CD14-positive monocyte (primary cell): ENCODE data around the gene HTR1E. TPM values are rescaled to one million over a fixed set of nuclear protein-coding genes. Genes with fewer than 3 reads are reported as not detected.
"Not testable (repeated sequence)": the region's sequence is repeated elsewhere in the genome, so short reads cannot be mapped to it uniquely, and the experiment has no call there.

Source experiments
- DNase-seq, 3 donors: peaks; one replicate each; pipeline ENCODE4 v3.0.0-alpha.2; 2011 to 2022
- H2AFZ ChIP-seq: 2 replicates; pipeline ENCODE4 v1.6.0; 2012; ENCODE audit warnings: mild to moderate bottlenecking, low read depth, low read length, inconsistent platforms; ENCODE audit not compliant: insufficient read depth, poor library complexity, severe bottlenecking
- H3K27ac ChIP-seq, 2 donors: 1 replicate in 1 of 2; 2 replicates in 1 of 2; pipeline ENCODE4 v1.5.1; 2012 to 2013; ENCODE audit warnings: low read length in 2 of 2, control low read depth in 1 of 2, inconsistent platforms in 1 of 2, low read depth in 1 of 2, mild to moderate bottlenecking in 1 of 2
- H3K27me3 ChIP-seq, 2 donors: one replicate each; pipeline versions ENCODE4 v1.6.0 to v1.6.1; 2011 to 2013; ENCODE audit warnings: low read length in 2 of 2; ENCODE audit not compliant: control insufficient read depth in 2 of 2, insufficient read depth in 2 of 2
- H3K36me3 ChIP-seq, 2 donors: replicated peaks in 1 of 2; 1 replicate in 1 of 2; 2 replicates in 1 of 2; pipeline versions ENCODE4 v1.5.1 to v1.6.1; 2012 to 2013; ENCODE audit warnings: low read length in 2 of 2, control low read depth in 1 of 2, inconsistent platforms in 1 of 2, mild to moderate bottlenecking in 1 of 2; ENCODE audit not compliant: insufficient read depth in 2 of 2, control insufficient read depth in 1 of 2
- H3K4me1 ChIP-seq, 2 donors: 1 replicate in 1 of 2; 2 replicates in 1 of 2; pipeline versions ENCODE4 v1.5.1 to v1.6.1; 2012 to 2013; ENCODE audit warnings: low read length in 2 of 2, control low read depth in 1 of 2, inconsistent platforms in 1 of 2, mild to moderate bottlenecking in 1 of 2, moderate library complexity in 1 of 2; ENCODE audit not compliant: insufficient read depth in 2 of 2, control insufficient read depth in 1 of 2
- H3K4me2 ChIP-seq: replicated peaks from 2 replicates; pipeline ENCODE3; 2012; ENCODE audit warnings: low read length, moderate library complexity, mild to moderate bottlenecking; ENCODE audit not compliant: poor library complexity, severe bottlenecking; ENCODE audit errors: extremely low read depth
- H3K4me3 ChIP-seq, 3 experiments: fragments of 200-600 bp in 1 of 3; sonication (generic) in 1 of 3; replicated peaks in 1 of 3; 1 replicate in 2 of 3; 2 replicates in 1 of 3; pipeline ENCODE4 v1.5.1; 2011 to 2013; ENCODE audit warnings: low read length in 3 of 3, mild to moderate bottlenecking in 3 of 3, control low read depth in 2 of 3, low read depth in 2 of 3, inconsistent platforms in 1 of 3, moderate library complexity in 1 of 3
- H3K79me2 ChIP-seq: 2 replicates; pipeline ENCODE4 v1.6.0; 2012; ENCODE audit warnings: mild to moderate bottlenecking, control low read depth, inconsistent platforms, low read length, moderate library complexity; ENCODE audit not compliant: insufficient read depth
- H3K9ac ChIP-seq: 2 replicates; pipeline ENCODE4 v1.6.0; 2017; ENCODE audit warnings: low read length, mild to moderate bottlenecking; ENCODE audit not compliant: insufficient read depth, poor library complexity, severe bottlenecking
- H3K9me3 ChIP-seq, 2 donors: replicated peaks in 1 of 2; 1 replicate in 1 of 2; 2 replicates in 1 of 2; pipeline versions ENCODE4 v1.5.1 to v1.6.1; 2012 to 2013; ENCODE audit warnings: low read length in 2 of 2, control low read depth in 1 of 2; ENCODE audit not compliant: control insufficient read depth in 1 of 2, insufficient read depth in 1 of 2
- H4K20me1 ChIP-seq: 2 replicates; pipeline ENCODE4 v1.6.0; 2012; ENCODE audit warnings: mild to moderate bottlenecking, low read length, control low read depth, moderate library complexity; ENCODE audit not compliant: insufficient read depth
- H3K27ac Mint-ChIP-seq, 7 donors: one replicate each; pipeline ENCODE4 v1.8.0; 2020; ENCODE audit warnings: mild to moderate bottlenecking in 7 of 7, mixed read lengths in 7 of 7, moderate library complexity in 6 of 7, inconsistent platforms in 2 of 7
- H3K27me3 Mint-ChIP-seq, 3 donors: one replicate each; pipeline ENCODE4 v1.8.0; 2021 to 2022; ENCODE audit warnings: low read depth in 3 of 3, mild to moderate bottlenecking in 3 of 3, mixed read lengths in 3 of 3, moderate library complexity in 3 of 3, inconsistent platforms in 1 of 3
- H3K36me3 Mint-ChIP-seq, 2 donors: one replicate each; pipeline ENCODE4 v1.8.0; 2020; ENCODE audit warnings: mixed read lengths in 2 of 2, inconsistent platforms in 1 of 2, mild to moderate bottlenecking in 1 of 2
- H3K4me1 Mint-ChIP-seq: one replicate; pipeline ENCODE4 v1.8.0; 2020; ENCODE audit warnings: mild to moderate bottlenecking, mixed read lengths
- H3K4me3 Mint-ChIP-seq, 2 donors: one replicate each; pipeline ENCODE4 v1.8.0; 2020; ENCODE audit warnings: mild to moderate bottlenecking in 2 of 2, mixed read lengths in 2 of 2, moderate library complexity in 1 of 2
- H3K9me3 Mint-ChIP-seq, 7 donors: one replicate each; pipeline ENCODE4 v1.8.0; 2020 to 2022; ENCODE audit warnings: mixed read lengths in 7 of 7, mild to moderate bottlenecking in 6 of 7, moderate library complexity in 6 of 7, inconsistent platforms in 2 of 7
- WGBS: methylation state at CpG from one replicate; pipeline ENCODE4 v1.1.5; 2013; ENCODE audit warnings: missing lambda C conversion rate; ENCODE audit not compliant: insufficient coverage; 5-methylcytosine and 5-hydroxymethylcytosine counted together
- intact Hi-C, 2 donors: fragments of 100-400 bp; cut with micrococcal nuclease; formaldehyde crosslinking; loops; one replicate each; pipeline versions ENCODE4 v1.15.0 to v1.15.1; 2023
- polyA plus RNA-seq, 3 donors: library from polyadenylated mRNA; depleted of rRNA in 1 of 3; unstranded in 2 of 3; stranded (reverse) in 1 of 3; fragments of 300-500 nt in 2 of 3; fragments of >200 nt in 1 of 3; fragmentation: Illumina TruSeq in 2 of 3; gene quantifications; 1 replicate in 2 of 3; 2 replicates in 1 of 3; pipeline ENCODE4 v1.2.3, GENCODE V29; 2012 to 2021
- TF ChIP-seq, protein P1 (sequence below): fragments of 200-600 bp; IDR thresholded peaks from one replicate; pipeline ENCODE4 v1.8.0; 2022; ENCODE audit warnings: antibody characterized with exemption, mild to moderate bottlenecking

HTR1E gene
- polyA plus RNA-seq, 3 donors, result not detected

DNA sequence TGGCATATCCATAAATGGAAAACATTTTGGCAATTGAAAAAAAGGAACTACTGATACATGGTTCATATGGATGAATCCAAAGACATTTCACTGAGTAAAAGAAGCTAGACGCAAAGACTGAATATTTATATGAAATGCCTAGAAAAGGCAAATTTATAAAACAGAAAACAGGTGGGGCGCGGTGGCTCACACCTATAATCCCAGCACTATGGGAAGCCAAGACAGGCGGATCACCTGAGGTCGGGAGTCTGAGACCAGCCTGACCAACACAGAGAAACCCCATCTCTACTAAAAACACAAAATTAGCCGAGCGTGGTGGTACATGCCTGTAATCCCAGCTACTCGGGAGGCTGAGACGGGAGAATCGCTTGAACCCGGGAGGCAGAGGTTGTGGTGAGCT lies 9.5 kb upstream of the HTR1E start:
- DNase-seq, H3K27me3 Mint-ChIP-seq, H4K20me1 ChIP-seq, H3K4me2 ChIP-seq, H3K9me3 ChIP-seq, H3K27ac Mint-ChIP-seq, H3K4me3 ChIP-seq, H3K4me3 Mint-ChIP-seq, H3K36me3 ChIP-seq, H3K27ac ChIP-seq, intact Hi-C loops, H3K36me3 Mint-ChIP-seq, H3K4me1 ChIP-seq, H3K27me3 ChIP-seq, H3K9ac ChIP-seq, H3K4me1 Mint-ChIP-seq, H3K79me2 ChIP-seq, H3K9me3 Mint-ChIP-seq, H2AFZ ChIP-seq: not testable (repeated sequence)
- WGBS, result no CpG with 5 or more reads among the region's 11 CpGs

DNA sequence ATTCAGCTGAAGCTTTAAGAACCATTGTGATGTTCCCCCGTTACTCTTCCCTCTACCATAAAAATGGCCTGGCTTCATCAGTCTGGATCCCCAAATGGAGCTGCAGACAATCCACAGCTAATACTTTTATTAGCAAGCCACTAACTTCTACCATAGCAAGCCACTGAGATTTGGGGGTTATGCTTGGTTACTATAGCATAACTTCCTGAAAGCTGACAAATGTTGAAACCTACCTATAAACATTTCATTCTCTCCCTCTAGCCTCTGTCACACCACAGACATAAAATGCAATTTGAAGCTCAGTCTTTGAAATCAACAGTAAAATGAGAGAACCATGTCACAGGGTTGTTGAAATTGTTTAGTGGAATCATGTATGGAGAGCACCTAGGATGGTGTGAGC lies 3.0 kb upstream of the HTR1E start:
- Histone ChIP-seq H3K36me3 (no peaks in the 10 kb centered on the region), H3K4me2 (no peak overlapping the region), H3K79me2 (no peaks in the 10 kb centered on the region), H3K4me3 (no peak overlapping the region), H2AFZ (no peak overlapping the region), H3K9ac (no peak overlapping the region), H3K4me1 (no peaks in the 10 kb centered on the region), H4K20me1 (no peaks in the 10 kb centered on the region), H3K9me3 (no peaks in the 10 kb centered on the region), H3K27ac (no peak overlapping the region), H3K27me3 (peaks cover 18 to 32% of the 10 kb centered on the region in 2 donors)
- intact Hi-C loops, result no loop called here
- Mint-ChIP-seq H3K4me1 (no peaks in the 10 kb centered on the region), H3K4me3 (no peak overlapping the region), H3K36me3 (no peaks in the 10 kb centered on the region), H3K9me3 (peaks cover 0 to 13% (median 2%) of the 10 kb centered on the region in 7 donors), H3K27me3 (peaks cover 27 to 36% (median 31%) of the 10 kb centered on the region in 3 donors), H3K27ac (no peak overlapping the region)
- TF ChIP-seq, protein P1, sequence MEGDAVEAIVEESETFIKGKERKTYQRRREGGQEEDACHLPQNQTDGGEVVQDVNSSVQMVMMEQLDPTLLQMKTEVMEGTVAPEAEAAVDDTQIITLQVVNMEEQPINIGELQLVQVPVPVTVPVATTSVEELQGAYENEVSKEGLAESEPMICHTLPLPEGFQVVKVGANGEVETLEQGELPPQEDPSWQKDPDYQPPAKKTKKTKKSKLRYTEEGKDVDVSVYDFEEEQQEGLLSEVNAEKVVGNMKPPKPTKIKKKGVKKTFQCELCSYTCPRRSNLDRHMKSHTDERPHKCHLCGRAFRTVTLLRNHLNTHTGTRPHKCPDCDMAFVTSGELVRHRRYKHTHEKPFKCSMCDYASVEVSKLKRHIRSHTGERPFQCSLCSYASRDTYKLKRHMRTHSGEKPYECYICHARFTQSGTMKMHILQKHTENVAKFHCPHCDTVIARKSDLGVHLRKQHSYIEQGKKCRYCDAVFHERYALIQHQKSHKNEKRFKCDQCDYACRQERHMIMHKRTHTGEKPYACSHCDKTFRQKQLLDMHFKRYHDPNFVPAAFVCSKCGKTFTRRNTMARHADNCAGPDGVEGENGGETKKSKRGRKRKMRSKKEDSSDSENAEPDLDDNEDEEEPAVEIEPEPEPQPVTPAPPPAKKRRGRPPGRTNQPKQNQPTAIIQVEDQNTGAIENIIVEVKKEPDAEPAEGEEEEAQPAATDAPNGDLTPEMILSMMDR, result no peak
- WGBS, result no CpG with 5 or more reads among the region's 1 CpG
- no peak for DNase-seq
